ENCODE results near the gene SDC3.

Gene SDC3

DNA sequence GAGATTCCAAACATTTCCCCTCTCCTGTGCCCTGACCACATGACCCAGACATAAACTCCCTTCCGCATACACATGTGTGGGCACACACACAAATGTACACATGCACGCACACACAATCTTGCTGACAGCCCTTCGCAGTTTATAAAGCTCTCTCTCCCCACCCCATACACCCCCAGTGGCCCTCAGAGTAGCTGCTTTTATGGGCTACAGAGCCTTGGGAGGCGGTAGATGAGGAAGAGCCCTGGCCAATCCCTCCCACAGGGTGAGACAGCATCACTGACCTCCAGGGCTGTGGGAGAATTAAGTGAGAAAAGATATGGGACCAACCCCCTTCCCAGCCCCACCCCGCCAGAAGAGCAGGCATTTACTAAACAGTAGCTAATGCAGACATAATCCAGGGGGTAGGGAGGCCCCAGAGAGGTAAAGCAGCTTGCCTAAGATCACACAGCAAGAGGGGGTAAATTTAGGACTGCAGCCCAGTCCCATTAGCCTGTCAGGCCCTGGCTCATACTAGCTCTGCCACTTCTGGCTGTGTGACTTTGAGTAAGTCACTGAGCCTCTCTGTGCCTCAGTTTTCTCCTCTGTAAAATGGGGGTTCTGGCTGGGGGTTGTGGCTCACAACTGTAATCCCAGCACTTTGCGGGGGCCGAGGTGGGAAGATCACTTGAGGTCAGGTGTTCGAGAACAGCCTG, 5.1 kb downstream of the SDC3 start:
- no peak for DNase-seq

GRCh38 chr1:30902593-30903290, 5.8 kb downstream of the SDC3 start:
- DNase-seq: no peak

DNA sequence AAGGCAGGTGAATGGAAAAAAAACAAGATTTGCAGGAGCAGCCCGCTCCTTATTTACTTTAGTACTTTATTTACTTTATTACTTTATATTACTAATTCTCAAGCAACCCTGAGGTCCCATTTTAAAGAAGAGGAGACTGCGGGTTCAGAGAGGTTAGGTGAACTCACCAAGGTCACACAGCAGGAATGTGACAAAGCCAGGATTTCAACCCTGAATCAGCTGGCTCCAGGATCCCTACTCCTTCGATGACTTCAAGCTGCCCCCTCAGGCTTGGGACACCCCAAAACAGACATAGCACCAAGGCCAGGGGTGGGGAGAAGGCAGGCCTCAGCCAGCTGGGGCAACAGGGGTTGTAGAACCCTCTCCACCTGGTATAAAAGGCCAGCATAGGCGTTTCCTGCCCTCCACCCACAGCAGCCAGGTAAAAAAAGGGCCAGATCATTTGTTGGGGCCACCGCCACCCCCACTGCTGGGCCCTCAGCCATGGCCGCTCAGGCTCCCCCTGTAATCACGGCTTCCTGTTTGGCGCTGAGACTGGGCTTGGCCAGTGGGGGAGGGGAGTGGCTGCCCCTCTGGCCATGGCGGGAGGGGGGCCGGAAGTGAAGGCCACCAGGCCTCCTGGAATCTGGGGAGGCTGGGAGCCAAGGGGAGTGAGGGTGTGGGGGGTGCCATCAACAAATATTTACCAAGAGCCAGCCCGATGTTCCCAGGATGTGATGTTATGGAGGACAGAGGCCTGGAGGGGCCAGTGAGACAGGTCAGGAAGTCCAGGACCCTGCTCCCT, 6.6 kb downstream of the SDC3 start:
- DNase-seq: no peak

GRCh38 chr1:30900931-30901560, 7.5 kb downstream of the SDC3 start:
- no peak for DNase-seq

DNA sequence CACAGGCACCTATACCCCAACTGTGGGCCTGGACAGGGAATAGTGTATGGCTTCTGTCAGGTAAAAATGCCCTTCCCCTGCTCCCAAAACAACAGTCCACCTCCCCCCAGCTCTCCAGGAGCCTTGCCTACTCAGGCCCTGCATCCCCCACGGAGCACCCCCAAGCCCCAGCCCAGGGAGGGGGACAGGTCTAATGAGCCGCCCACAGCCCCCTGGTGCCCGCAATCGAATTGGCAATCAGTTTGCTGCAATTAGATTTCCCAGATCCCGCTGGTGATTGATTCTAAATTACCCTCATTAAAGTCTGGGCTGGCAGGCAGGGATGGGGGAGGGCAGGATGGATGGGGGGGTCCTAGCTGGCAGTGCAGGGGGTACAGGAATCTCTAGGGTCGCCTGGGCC, 8.1 kb downstream of the SDC3 start:
- no peak for DNase-seq

- no peak for DNase-seq
Observed at GRCh38 chr1:30899577-30900389, 8.8 kb downstream of the SDC3 start.

- DNase-seq: no peak
Observed at GRCh38 chr1:30898031-30898815, 10.3 kb downstream of the SDC3 start.

DNA sequence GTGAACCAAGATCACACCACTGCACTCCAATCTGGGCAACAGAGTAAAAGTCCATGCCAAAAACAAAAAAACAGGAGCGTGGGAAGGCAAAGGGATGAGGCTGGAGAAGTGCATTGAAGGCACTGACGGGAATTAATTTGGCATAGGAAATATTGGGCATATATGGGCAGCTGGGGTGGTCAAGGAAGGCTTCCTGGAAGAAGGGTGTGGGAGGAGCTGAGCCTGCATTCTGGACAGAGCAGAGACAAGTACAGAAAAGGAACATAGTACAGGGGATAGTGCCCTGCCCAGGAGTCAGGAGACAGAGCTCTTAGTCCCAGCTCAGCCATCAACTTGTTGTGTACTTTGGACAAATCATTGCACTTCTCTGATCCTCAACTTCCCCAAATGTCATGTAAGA, 11.7 kb downstream of the SDC3 start:
- DNase-seq: no peak

- no peak for DNase-seq
Observed at GRCh38 chr1:30895944-30896660, 12.5 kb downstream of the SDC3 start.

DNA sequence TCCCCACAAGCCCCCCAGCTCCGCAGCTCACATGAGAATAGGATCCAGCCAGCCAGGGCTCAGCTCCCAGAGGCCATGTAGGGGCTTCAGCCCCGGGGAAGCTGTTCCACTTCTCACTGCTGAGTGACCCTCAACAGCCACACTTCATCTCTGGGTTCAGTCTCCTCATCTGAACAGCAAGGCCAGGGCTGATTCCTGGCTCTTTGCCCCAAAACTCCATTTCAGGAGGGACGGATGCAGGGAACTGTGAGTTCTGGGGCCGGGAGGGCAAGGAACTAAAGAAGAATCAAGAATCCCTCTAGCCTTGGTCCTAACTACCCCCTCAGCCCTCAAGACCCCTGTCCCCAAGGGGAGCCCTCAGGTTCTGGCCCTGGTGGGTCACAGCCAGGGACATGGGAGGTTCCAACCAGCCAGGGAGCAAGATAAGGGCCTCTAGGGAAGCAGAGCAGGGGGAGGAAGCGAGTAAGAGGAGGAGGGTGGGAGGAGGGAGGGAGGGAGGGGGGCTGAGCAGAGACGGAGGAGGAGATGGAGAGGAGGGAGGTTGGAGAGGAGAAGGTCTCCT, 13.1 kb downstream of the SDC3 start:
- DNase-seq: no peak

GRCh38 chr1:30894508-30894973, 14.0 kb downstream of the SDC3 start:
- DNase-seq: no peak

DNA sequence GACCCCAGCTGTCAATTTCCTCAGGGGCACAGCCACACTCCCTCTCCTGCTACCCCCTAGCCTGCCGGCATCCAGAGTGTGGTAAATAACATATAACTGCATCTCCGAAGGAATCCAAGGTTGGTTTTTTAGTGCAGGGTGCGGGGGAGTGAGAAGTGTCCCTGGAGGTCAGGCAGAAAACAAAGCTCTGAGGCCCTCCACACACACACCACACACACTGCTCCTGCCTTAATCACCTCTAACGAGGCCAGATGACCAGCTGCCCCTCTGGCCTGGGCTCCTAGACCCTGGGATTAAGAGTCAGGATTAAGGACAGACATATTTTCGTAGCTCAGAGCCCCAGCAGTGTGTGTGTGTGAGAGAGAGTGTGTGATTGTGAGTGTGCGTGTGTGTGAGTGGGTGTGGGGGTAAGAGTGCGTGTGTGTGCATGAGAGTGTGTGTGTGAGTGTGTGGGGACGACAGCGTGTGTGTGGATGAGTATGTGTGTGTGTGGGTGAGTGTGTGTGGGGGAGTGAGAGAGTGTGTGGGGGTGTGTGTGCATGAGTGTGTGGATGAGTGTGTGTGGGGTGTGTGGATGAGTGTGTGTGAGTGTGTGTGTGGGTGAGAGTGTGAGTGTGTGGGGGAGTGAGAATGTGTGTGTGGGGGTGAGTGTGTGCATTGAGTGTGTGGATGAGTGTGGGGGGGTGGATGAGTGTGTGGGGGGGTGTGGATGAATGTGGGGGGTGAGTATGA, 14.6 kb downstream of the SDC3 start:
- DNase-seq: no peak

GRCh38 chr1:30892671-30893073, 15.9 kb downstream of the SDC3 start:
- no peak for DNase-seq

- no peak for DNase-seq
Observed at GRCh38 chr1:30891227-30891552, 17.4 kb downstream of the SDC3 start.

DNA sequence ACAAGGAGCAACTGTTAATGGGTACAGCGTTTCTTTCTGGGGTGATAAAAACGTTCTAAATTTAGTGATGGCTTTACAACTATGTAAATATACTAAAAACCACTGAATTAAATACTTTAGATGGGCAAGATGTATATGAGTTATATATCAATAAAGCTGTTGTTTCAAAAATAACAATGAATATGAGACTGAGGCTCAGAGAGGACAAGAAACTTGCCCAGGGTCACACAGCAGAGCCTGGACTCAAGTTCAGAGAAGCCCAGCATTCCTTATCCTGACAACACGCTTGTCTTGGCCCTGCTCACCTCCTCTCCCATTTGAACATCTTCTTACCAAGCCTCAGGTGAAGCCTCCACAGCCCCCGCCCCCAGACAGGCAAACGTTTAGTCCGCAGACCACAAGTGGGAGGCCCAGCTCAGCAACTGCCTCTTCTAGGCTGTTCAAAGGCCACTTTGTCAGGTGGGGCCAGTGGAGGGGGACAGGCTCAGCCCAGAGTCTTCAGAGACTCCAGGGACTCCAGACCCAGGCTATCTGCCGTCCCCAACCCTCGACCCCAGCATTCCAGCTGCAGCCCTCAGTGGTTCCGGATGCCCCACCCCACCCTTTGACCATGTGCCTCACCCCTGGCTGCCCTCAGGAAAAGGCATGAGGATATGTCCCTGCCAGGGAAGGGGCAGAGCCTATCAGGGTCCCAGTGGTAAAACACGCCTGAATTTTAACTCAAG, 17.9 kb downstream of the SDC3 start:
- no peak for DNase-seq

DNA sequence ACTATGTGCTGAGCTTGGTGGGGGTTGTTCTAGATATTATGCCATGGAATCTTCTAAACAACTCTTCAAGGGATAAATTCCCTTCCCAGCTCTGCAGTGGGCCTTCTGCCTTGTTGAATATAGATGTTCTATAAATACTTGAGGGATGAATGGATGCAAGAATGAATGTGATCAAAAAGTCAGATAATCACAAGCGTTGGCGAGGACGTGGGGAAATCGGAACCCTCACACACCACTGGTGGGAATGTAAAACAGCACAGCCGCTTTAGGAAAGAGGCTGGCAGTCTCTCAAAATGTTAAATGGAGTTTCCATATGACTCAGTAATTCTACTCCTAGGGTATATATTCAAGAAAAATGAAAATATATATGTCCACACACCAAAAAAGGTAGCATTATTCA, 19.0 kb downstream of the SDC3 start:
- DNase-seq: no peak

GRCh38 chr1:30888975-30889374, 19.6 kb downstream of the SDC3 start:
- DNase-seq: no peak

- DNase-seq: no peak
Observed at GRCh38 chr1:30888391-30888790, 20.2 kb downstream of the SDC3 start.

Data from NCI-H146 (cell line).